ENCODE data around the gene TMEM116.
"Not testable (repeated sequence)": the region's sequence is repeated elsewhere in the genome, so short reads cannot be mapped to it uniquely, and the experiment has no call there.

TMEM116 gene

DNA sequence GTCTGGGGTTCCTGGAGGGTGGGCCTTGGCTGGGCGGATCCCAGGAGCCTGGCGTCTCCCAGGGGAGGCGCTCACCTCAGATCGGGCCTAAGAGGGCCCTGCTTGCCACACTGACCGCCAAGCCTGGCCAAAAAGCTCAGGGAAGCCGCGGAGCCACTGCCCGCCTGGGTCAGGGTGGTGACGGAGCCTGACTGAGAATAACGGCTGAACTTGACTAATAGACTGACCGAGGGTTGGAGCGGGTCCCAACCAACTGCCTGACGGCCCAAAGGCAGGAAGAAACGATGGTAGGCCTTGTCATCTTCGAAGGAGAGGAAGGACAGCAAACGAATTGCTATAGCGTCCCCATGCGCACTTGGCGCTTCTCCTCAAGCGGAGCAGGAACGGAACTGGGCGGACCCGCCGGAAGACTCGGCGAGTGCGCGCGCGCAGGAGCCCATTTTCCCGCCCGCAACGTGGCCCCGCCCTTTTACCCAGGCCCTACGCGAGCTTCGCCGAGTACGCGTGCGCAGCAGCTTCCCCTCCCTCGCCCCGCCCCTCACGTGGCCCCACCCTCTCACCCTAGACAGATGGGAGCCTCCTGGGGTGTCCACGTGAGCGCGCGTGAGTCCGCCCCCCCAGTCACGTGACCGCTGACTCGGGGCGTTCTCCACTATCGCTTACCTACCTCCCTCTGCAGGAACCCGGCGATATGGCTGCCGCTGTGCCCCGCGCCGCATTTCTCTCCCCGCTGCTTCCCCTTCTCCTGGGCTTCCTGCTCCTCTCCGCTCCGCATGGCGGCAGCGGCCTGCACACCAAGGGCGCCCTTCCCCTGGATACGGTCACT is at the start of gene TMEM116, which contains the start of gene ERP29:
Gene TMEM116, minus strand, starts transcription at position 391 of the 826 bp plus-strand sequence. CDS start 7,895 bp downstream, outside the sequence.
Gene ERP29, plus strand, starts transcription at position 652 of the 826 bp plus-strand sequence. Its CDS starts 40 bp downstream, at position 692.
- DNase-seq (ENCODE audit: low spot score), result peak; percentile 100

GRCh38 chr12:112061137-112061536 is 48.2 kb upstream of the TMEM116 start:
- DNase-seq (ENCODE audit: low spot score), result no peak

DNA sequence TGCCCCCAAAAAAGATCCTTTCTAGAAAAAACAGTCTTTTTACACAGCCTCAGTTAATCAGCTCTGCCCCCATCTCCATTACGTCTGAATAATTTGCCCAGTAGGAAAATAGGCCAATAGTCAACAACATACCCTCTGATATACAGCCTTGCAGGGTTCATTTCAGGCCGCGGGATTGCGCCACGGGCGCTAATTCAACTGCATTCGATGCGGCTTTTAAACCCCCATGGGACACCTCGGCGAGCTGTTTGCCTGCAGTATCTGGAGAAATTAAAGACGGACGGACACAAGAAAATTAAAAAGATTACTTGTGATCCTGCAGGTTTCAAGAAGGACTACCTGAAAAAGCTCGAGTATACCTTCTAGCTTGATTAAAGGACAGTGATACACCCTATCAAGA is 36.4 kb upstream of the TMEM116 start:
- DNase-seq (ENCODE audit: low spot score), result no peak

GRCh38 chr12:112046003-112046402 is 33.0 kb upstream of the TMEM116 start:
- DNase-seq (ENCODE audit: low spot score), result no peak

- not testable (repeated sequence) for DNase-seq (ENCODE audit: low spot score)
Observed at GRCh38 chr12:112036614-112037013, 23.6 kb upstream of the TMEM116 start.

GRCh38 chr12:112035219-112035785 is 22.3 kb upstream of the TMEM116 start:
- no peak for DNase-seq (ENCODE audit: low spot score)

DNA sequence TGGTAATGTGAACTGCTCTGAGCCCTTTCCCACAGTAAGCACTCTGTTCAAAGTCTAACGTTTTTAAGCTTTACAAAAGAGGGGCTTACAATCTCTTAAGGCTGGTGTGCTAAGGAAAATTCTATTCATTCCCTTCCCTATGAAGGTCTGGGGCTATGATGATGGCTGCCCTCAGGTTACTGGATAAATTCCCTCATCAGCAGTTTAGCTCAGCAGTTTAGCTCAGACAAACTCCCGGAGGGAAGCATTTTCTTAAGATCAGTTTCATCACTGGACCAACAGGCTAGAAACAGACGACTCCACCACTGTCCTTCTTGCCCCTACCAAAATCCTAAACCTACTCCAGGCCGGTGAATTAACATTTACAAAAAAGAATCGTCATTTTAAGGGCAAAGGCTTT is 19.3 kb upstream of the TMEM116 start:
- DNase-seq (ENCODE audit: low spot score), result no peak

DNA sequence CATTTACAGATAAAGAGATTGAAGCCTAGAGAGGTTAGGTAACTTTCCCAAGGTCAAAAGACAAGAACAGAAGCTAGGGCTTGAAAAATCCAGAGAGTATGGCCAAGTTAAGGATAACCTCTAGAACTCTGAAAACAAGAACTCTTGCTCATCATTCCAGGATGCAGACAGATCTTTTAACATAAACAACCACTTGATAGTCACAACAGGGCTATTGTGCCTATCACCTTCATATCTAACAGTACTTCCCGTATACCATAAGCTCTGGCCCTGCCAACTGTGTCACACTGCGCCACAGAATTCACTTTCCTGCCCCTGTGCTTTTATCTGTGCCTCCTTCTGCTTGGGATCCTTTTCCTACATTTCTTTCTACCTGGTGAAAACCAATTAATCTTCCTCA is 18.5 kb upstream of the TMEM116 start:
- no peak for DNase-seq (ENCODE audit: low spot score)

GRCh38 chr12:112029301-112029700 is 16.3 kb upstream of the TMEM116 start:
- DNase-seq (ENCODE audit: low spot score), result no peak

- peak; percentile 16 for DNase-seq (ENCODE audit: low spot score)
Observed at GRCh38 chr12:112025808-112026375, 12.9 kb upstream of the TMEM116 start.

DNA sequence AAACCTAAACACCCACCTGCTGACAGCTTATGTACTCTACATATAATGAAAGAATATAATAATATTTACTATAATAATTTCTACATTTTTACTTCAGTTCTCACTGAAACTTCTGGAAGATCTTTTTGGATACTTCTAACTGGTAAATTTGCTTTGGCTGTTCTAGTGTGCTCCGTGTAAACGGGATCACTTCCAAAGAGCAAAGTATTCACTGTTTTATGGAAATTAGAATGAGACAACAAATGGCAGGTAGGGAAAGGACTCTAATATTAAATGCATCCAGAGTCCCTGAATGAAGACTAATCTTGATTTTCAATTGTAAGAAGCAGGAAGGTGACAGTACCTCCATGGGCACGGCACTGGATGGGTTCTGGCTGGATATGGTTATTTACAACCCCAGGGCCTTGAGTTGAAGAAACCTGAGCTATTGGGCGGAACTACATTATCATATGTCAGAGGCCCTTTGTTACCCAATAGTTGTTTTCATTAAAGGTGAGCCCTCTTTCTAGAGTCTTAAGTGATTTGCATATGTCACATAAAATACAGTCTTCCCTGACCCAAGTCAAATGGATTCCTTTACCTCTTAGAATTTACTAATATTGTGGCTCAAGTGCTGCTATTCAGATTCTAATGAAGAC is 10.9 kb upstream of the TMEM116 start:
- DNase-seq (ENCODE audit: low spot score), result no peak

DNA sequence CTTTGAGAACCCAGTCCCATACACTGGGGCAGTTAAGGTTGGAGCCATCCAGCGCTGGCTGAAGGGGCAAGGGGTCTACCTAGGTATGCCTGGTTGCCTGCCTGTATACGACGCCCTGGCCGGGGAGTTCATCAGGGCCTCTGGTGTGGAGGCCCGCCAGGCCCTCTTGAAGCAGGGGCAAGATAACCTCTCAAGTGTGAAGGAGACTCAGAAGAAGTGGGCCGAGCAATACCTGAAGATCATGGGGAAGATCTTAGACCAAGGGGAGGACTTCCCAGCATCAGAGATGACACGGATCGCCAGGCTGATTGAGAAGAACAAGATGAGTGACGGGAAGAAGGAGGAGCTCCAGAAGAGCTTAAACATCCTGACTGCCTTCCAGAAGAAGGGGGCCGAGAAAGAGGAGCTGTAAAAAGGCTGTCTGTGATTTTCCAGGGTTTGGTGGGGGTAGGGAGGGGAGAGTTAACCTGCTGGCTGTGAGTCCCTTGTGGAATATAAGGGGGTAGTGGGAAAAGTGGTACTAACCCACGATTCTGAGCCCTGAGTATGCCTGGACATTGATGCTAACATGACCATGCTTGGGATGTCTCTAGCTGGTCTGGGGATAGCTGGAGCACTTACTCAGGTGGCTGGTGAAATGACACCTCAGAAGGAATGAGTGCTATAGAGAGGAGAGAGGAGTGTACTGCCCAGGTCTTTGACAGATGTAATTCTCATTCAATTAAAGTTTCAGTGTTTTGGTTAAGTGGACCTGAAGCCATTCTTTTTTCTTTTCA is 9.5 kb upstream of the TMEM116 start:
- no peak for DNase-seq (ENCODE audit: low spot score)

- no peak for DNase-seq (ENCODE audit: low spot score)
Observed at GRCh38 chr12:112020947-112021457, 8.0 kb upstream of the TMEM116 start.

GRCh38 chr12:112018571-112019237 is 5.7 kb upstream of the TMEM116 start:
- DNase-seq (ENCODE audit: low spot score), result no peak

DNA sequence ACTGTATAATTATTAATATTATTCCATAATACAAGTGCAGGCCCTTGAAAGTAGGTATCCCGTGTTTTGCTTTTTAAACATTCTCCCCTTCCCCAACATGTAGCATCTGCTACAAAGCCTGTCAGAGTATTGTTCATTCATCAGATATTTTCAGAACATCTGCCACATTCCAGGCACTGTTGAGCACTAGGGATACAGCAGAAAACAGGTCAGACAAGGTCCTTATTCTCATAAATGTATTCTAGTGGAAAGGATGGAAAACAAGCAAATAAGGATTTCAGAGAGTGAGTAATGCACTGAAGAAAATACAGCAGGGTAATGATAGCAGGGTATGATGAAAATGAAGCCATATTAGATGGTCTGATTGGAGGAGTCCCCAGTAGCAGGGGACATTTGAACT is 4.1 kb upstream of the TMEM116 start:
- DNase-seq (ENCODE audit: low spot score), result no peak

- no peak for DNase-seq (ENCODE audit: low spot score)
Observed at GRCh38 chr12:112015938-112016337, 3.0 kb upstream of the TMEM116 start.

DNA sequence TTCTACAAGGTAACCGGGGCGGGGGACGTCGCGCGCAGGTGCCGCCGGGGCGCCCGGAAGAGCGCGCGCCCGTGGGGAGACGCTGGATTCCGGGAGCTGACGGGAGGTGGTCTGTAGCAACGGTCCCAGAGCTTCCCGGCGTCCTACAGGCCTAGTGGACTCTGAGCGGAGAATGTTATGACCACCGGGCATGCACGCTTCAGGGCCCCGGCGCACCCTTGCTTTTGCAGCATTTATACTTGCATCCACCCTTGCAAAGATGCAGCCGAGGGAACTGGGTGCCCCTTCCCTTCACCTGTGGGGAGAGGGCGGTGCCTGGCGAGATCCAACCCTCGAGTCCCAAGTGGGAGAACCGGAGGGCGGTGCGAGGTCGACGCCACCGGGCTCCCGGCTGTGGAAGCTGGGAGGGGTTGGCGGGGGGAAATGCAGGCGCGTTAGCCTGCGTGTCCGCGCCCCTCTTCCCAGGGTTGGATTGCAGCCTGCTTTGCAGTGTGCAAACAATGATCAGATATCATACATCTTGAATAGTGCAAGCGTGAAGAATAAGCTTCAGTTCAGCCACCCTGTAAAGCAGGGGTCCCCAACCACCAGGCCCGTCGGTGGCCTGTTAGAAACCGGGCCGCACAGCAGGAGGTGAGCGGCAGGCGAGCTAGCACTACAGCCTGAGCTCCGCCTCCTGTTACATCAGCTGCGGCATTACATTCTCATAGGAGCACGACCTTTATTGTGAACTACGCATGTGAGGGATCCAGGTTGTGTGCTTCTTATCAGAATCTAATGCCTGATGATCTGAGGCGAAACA is 837 bp upstream of the TMEM116 start:
- DNase-seq (ENCODE audit: low spot score), result peak; percentile 81

- DNase-seq (ENCODE audit: low spot score), result no peak
Observed at GRCh38 chr12:112011685-112012084, 1.3 kb downstream of the TMEM116 start.

DNA sequence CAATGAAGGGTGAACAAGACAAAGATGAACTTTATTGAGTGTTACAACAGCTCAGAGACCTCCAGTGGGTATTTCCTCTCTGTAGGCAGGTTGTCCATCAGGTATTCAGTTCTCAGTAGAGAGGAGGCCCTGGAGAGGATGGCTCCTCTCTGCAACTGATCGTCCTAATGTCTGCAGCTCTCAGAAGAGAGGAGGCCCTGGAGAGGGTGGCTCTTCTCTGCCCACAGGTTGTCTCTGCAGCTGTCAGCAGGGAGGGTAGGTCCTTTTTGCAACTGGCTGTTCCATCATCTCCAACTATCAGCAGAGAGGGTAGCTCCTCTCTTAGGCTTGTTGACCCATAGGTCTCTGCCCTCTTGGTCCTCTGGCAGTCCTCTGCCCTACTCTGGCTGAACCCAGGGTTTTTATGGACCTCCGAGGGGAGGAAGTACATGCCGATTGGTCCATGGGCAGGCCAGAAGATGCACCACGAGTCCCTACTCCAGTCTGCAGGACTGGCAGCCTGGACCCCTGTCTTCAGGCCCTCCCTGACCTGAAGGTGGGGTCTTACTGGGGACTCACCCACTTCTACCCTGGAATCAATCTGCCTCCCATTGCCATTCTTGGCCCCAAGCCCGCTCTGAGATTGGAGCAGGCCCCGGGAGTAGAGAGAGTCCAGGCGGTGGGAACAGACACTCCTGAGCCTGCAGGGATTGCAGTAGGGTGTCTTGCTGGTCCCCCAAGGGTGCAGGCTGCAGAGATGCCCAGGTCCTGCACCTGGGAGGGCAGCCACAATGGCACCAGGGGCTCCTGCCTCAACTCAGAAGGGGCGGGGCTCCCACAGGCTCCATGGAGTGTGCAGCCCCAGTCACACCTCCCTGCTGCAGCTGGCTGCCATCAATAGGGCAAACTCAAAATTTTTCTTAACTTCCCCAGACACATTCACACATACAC is 2.3 kb downstream of the TMEM116 start:
- DNase-seq (ENCODE audit: low spot score), result no peak
